Astrocyte (in vitro differentiated cells and primary cell): ENCODE results near the gene HLCS.

Experiments
- CTCF ChIP-seq: IDR thresholded peaks from 2 replicates; pipeline ENCODE4 v1.5.1; 2011; ENCODE audit warnings: low read depth, mild to moderate bottlenecking, inconsistent platforms, low read length, moderate library complexity; ENCODE audit not compliant: insufficient read depth
- EZH2 ChIP-seq: IDR thresholded peaks from 2 replicates; pipeline ENCODE4 v1.6.1; 2012; ENCODE audit warnings: mild to moderate bottlenecking, low read length, inconsistent platforms; ENCODE audit not compliant: insufficient read depth

GRCh38 chr21:36966821-36967768 is 626 bp upstream of the HLCS start:
- no peak for TF ChIP-seq CTCF
- TF ChIP-seq EZH2: no peak
